Left ventricle myocardium superior (tissue), 1 donor: Measurements from ENCODE around the gene CCP110. TPM values are rescaled to one million over a fixed set of nuclear protein-coding genes. Genes with fewer than 3 reads are reported as not detected.

Experiments used
- ATAC-seq: fragments of 200-7000 bp; cut with Tn5 transposase; one replicate; pipeline ENCODE4 v1.9.1; 2020; ENCODE audit warnings: mild to moderate bottlenecking, moderate library complexity
- DNase-seq: peaks from one replicate; pipeline ENCODE4 v3.0.0-alpha.2; 2020
- intact Hi-C: fragments of 100-400 bp; cut with micrococcal nuclease; formaldehyde crosslinking; loops from one replicate; pipeline ENCODE4 v1.11.0; 2022
- total RNA-seq: library from RNA; stranded (reverse); fragmentation: NEBNext Ultra II Directional; extraction: Animal tissue kit (Norgen Biotek cat#: 25700); gene quantifications from one replicate; pipeline ENCODE4 v1.2.1, GENCODE V29; 2021
- donor health status: DM: no; HTN: yes; CAD: no; lungs with severe emphysema.

CCP110 gene
- total RNA-seq, 1 donor from 2014 or later, result 9.2 TPM

DNA sequence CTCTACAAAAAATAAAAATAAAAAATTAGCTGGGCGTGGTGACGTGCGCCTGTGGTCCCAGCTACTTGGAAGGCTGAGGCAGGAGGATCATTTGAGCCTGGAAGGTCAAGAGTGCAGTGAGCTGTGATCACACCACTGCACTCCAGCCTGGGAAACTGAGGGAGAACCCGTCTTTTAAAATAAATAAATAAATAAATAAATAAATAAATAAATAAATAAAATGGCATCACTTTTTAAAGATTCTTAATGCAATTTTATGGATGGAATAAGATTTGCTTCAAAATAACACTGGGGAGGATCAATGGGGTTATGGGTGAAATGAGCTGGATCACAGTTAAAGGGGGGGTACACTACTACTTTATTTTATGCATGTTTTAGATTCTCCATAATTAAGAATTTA, 16.8 kb upstream of the CCP110 start:
- intact Hi-C loops, result no loop called here
- no peak for DNase-seq

DNA sequence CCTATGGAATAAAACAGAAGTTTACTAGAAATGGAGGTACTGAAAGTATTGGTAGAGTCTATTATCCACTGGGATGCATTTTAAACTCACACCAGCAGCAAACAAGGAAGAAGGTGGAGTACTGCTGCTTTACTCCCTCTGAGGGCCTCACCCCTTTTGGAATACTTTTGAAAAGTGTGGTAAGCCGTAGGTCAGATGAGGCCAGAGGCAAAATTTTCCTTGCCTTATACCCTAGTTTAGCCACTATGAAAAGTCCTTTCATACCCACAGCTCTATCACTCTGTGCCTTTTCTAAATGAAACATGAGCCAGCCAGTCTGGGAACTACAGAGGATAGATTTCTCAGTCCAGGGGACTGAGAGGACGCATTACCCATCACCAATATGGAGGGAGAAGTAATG, 15.9 kb upstream of the CCP110 start:
- intact Hi-C loops, result no loop called here
- DNase-seq (no peak), ATAC-seq (no peak)

More for the DNA sequence above, 16.8 kb upstream of the CCP110 start:
- ATAC-seq, result no peak

DNA sequence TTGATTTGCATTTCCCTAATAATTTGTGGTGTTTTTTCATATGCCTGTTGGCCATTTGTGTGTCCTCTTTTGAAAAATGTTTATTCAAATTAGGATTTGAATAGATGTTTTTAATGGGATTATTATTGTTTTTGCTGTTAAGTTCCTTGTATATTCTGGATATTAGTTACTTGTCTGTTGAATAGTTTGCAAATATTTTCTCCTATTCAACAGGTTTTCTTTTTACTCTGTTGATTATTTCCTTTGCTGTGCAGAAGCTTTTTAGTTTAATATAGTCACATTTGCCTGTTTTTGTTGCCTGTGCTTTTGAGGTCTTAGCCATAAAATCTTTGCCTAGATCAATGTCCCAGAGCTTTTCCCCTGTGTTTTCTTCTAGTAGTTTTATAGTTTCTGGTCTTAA, 11.4 kb upstream of the CCP110 start:
- ATAC-seq, result no peak
- intact Hi-C loops, result no loop called here
- DNase-seq, result no peak

DNA sequence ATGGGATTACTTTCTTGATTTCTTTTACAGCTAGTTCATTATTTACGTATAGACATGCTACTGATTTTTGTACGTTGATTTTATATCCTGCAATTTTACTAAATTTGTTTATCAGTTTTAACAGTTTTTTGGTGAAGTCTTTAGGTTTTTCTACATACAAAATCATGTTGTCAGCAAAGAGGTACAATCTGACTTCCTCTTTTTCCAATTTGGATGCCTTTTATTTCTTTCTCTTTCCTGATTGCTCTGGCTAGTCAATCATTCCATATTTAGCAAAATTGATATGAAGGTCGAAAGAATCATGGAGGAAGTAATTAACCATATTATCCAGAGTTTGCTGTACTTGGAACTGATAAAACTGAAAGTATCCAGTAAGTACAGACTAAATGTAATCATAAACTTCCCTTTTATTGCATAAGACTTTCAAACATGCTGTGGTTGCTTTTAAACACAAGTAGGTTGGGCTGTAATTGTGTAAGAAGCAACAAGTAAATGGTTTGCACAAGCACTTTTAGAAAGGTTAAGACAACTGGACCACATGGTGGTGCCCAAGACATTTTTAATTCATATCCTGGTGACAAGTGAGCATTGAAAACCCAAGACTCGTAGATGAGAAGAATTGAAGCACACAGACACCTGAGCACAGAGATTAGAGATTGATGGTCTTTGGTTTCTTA, 10.2 kb upstream of the CCP110 start:
- DNase-seq (no peak), ATAC-seq (peak; percentile 47)
- intact Hi-C loops, result no loop called here

DNA sequence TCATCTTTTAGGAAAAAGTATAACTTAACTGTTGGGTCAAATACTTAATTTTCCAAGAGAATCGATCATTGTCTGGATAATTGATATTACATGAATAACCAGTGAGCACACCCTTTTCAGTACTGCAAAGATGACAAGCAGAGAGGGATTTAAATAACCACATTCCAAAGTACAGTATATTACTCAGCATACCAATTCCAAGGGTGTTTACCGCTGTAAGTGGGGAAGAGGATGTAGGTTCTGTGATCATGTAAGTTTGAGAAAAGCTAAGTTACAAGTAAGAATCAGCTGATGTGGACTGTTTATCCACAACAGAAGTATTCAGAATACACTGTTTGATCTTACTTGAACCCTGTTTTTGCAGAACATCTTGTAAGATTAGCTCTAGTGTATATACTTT, 8.0 kb upstream of the CCP110 start:
- DNase-seq (no peak), ATAC-seq (no peak)
- intact Hi-C loops, result no loop called here

DNA sequence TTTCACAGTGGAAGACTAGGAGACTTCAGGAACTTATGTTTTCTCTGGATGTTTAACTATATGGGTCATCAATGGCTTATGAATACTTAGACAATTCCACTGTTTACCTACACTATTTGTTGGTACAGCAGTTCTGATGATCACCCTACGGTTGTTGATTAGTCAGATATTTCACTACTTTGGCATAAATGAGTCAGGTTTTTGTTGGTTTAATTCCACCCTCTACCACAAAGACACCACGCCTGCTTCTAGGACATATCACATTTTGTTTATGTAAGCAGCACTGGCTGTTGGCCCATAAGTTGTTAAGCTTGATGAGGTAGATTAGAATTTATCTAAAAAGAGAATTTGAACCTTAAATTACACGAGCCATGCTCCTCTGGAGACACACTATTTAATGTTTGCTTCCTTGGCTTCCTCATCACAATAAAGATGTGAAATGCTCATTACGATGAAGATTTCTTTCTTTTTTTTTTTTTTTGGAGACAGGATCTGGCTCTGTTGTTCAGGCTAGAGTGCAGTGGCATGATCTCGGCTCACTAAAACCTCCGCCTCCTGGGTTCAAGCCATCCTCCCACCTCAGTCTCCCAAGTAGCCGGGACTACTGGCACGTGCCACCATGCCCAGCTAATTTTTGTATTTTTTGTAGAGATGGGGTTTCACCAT, 6.2 kb upstream of the CCP110 start:
- DNase-seq, result no peak
- intact Hi-C loops, result no loop called here
- ATAC-seq, result no peak

DNA sequence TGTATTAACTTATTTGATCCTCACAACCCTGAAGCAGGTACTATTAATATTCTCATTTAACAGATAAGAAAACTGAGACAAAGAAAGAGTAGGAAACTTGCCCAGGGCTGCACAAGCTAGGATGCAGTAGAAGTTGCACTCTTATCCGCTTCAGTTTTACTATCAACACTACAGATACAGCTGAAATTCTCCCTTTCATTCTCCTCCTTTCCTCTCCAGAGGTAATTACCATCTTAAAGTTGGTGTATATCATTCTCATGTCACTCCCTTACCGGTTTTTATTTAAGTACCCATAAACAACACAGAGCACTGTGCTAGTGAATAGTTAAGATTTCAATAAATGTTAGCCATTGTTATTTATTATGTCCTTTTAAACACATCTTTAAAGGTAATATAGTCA, 5.4 kb upstream of the CCP110 start:
- no peak for DNase-seq
- ATAC-seq, result no peak
- intact Hi-C loops, result no loop called here

DNA sequence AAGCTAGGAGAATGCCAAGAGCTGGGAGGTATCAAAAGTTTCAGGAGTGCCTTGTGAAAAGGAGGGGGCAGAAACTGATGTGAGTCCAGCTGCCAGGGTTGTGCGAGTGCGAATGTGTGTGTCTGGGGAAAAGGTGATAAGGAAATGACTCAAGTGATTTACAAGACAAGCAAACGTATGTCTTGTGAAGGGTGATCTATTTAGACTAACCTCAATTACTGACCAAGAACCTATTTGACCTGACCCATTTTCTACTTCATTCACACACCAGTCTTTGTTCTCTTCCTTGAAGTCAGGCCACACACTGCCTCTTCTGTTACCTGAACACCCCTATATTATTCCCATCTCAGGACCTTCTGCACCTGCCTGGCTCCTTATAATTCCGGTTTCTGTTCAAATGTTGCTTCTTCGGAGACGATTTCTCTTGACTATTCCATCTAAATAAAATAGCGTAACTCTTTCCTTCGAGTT, 2.8 kb upstream of the CCP110 start:
- no peak for ATAC-seq
- DNase-seq, result no peak
- intact Hi-C loops, result no loop called here

DNA sequence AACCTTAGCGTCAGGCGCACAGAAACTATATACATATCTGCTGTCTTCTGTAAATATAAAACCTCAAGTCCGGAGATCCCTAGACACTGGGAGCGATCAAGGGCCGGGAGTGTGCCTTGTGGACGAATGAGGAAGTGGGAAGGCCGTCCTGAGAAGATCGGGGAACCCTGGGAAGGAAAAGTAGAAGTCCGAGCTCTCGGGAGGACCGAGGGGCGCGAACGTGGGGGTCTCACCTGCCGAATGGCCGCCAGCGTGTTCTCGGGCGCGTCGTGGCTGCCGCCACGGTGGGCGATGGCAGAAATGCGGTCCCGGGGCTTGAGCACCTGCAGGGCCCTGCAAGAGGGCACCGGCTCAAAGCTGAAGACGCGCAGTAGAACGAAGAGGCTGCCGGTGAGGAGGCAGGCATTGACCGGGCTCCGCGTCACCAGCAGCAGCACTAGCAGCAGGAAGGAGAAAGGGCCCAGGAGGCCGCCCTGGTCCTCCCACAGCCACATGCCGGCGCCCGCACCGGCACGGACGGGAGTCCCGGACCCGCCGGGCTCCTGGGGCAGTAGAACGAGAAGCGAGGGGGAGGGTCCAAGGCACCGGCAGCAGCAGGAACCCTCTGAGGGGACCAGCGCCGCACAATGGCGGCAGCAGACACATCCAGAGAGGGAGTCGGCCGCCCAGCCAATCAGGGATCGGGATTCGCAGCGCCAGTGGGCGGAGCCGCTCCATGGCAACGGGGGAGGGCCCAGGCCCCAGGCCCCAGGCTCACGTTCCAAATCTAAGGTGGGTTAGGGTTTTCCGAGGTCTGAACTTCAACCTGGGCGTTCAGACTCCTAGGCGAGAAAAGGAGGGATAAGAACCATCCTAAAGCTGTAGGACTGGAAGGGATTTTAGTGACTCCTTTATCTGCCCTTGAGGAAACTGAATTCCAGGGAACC, 2.0 kb upstream of the CCP110 start, which contains the start of gene GDE1:
TSS of gene GDE1 (minus strand) at position 628 of the 926 bp plus-strand sequence. CDS start at position 494, 134 bp downstream.
- intact Hi-C loops, result no loop called here
- ATAC-seq, result peak; percentile 93

DNA sequence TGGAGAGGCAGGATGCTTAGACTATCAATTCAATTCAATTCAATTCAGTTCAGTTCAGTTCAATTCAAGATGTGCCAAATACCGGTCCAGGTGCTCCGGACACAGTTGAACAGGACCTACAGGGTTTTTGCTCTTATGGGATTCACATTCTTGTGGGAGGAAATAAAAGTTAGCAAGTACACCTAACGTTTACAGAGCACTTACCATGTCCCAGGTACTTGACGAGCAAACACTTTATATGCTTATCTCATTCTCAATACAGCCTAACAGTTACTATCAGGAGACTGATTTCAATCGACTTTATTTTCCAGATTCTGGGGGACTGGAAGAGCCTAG, 1.4 kb upstream of the CCP110 start:
- intact Hi-C loops, result no loop called here
- DNase-seq (no peak), ATAC-seq (no peak)

More for the DNA sequence above, 2.0 kb upstream of the CCP110 start, which contains the start of gene GDE1:
- DNase-seq, result peak; percentile 98

DNA sequence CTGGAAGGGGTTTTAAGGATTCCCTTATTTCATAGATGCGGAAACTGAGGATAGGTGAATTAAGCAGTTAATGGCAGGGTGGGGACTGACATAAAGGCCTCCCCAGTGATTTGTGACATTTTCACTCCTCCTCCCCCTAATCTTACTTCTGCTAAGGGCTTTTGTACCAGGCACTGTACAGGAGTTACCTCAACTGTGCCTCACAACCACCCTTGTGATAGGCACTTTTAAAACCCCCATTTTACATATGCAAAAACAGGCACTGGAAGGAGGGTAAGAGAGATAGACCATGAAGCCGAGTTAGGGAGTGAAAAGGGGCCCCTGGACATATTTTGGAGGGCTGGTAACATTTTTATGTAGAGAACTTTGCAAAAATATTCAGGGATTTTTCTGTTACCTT, 982 bp upstream of the CCP110 start:
- intact Hi-C loops, result no loop called here

DNA sequence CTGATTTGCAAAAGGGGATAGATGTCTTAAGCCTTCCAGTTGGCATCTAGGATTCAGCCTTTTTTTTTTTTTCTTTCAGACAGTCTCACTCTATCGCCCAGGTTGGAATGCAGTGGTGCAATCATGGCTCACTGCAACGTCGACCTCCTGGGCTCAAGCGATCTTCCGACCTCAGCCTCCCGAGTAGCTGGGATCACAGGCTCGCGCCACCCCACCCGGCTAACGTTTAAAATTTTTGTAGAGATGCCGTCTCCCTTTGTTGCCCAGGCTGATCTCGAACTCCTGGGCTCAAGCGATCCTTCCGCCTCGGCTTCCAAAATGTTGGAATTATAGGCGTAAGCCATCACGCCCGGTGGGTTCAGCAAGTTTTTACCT, 571 bp upstream of the CCP110 start:
- no peak for ATAC-seq
- intact Hi-C loops, result no loop called here
- no peak for DNase-seq

More for the DNA sequence above, 982 bp upstream of the CCP110 start:
- ATAC-seq (no peak), DNase-seq (no peak)

DNA sequence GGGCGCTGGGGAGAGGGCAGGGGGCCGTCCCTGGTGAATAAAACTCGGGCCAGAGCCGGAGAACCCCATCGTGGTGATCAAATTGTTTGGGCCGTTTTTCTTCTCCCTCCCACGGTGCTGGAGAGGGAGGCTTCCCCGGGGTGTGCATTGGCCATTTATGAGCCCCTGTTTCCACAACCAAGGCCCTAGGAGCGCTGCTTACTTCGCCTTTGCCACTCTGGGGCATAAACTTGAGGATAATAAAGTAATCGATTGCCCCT, 544 bp downstream of the CCP110 start:
- DNase-seq (no peak), ATAC-seq (peak; percentile 1)
- intact Hi-C loops, result no loop called here

DNA sequence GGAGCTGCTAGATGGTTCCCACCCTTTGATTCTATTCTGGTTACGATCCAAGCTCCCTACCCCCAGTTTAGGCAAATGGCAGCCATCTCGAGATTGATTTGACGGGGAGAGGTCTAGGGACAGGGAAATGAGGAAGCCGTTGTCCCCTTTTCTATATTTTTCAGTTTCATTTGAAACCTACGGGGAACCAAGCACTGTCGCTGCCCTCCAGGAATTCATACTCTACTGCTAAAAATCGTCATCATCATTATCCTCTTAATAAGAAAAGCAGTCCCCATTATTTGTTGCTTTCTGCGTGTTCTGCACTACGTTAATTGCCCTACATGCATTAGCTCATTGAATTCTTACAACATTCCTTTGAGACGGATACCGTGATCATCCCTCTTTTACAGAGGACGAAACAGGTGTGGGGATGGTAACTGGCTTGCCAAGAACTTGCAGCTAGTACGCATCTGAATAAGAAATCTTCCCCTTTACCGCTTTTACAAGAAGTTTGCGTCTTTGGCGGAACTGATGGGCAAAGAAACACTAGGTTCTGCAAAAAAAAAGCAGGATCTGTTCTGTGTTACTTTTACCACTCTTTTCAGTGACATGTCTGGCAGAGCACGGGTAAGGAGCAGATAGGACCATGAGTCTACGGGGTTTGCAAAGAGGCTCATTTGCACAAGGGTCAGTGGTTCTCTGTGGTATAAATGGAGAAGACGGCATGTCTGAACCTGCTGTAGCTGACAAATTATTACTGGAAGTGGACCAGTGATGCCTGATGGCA, 1.1 kb downstream of the CCP110 start:
- DNase-seq, result no peak
- intact Hi-C loops, result no loop called here
- ATAC-seq, result no peak

DNA sequence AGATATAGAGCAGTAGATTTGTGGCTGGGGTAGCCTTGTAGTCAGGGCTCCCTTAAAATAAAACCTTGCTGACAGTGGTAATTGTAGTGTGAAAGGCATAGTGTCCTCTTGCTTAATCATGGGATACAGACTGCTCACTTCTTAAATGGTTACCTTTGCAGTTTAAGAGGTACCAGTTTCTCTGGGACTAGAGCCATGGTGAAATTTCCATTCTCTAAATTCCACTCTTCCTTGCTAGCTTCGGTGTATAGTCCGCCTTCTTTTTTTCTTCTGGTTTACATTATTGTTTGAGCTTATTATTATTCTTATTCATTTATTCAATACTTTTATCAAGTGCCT, 1.6 kb downstream of the CCP110 start:
- no peak for DNase-seq
- no peak for ATAC-seq
- intact Hi-C loops, result no loop called here

DNA sequence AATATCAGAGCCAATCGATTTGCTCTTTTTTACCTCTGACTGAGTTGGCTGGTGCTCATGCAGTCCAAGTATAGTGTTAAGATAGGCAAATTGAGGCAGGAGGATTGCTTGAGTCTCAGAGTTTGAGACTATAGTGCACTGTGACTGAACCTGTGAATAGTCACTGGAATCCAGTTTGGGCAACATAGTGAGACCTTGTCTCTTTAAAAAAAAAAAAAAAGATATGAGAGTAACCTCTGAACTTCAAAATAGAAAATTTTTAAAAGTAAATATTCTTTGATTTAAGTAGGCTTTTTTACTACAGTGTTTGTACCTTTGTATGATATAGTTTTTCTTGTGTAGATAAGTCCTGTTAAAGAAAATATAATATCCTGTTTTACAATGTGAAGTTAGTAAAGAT, 3.4 kb downstream of the CCP110 start:
- intact Hi-C loops, result no loop called here
- ATAC-seq, result no peak

DNA sequence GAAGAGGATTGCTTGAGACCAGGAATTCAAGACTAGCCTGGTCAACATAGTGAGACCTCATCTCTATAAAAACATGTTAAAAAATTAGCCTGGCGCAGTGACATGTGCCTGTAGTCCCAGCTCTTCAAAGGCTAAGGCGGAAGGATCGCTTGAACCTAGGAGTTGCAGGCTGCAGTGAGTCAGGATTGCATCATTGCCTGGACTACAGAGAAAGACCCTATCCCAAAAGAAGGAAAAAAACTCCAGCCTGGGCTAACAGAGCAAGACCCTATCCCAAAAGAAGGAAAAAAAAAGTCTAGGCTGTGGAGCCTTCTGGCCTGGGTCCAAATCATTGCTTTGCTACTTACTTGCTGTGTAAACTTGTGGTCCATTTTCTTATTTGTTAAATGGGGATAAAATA, 4.9 kb downstream of the CCP110 start:
- DNase-seq, result no peak
- intact Hi-C loops, result no loop called here

More for the DNA sequence above, 3.4 kb downstream of the CCP110 start:
- DNase-seq, result no peak

DNA sequence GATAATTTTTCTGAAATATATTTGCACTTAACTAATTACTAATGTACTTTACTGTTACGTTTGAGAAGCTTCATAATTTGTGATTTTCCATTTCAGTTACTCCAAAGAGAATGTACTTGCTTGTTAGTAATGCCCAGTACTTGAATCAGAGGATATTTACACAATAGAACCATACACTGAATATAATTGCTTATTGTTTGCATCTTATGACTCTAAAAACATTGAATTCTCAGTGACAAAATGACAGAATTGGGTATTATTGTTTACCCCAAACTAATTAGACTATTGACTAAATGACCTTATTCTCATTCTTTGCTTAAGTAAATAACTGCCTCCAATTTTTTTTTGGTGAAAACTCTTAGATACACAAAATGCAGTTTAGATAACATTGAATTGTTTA, 8.9 kb downstream of the CCP110 start:
- ATAC-seq (no peak), DNase-seq (no peak)
- intact Hi-C loops, result no loop called here

More for the DNA sequence above, 4.9 kb downstream of the CCP110 start:
- no peak for ATAC-seq

DNA sequence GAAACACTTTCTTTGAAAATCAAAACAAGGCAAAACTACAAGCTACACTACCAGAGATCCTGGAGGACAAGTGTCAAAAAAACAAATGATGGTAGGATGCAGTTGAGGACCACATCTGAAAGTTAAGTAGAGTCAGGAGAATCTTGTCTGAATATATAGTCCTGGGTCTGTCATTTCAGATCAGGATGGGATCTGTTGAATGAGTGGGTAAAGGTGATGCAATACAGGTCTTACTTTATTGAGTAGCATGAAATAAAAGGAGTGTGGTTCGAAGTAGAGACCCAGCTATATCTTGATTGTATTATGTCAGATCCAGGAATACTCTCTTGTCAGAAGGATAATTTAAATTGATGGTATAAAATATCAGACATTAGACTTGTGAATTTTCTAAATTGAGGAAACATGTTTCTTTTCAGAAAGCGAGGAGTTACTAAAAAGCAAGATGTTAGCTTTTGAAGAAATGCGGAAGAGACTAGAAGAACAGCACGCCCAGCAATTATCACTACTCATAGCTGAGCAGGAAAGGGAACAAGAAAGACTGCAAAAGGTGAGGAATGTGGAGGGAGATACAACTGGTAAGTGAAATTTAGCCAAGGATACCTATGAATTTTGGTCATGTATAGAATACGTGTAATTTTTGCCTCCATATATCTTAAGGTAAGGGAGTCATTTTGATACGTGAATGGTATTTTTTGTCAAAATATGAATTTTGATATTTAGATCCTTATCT, 16.7 kb downstream of the CCP110 start:
- no peak for DNase-seq
- no peak for ATAC-seq
- intact Hi-C loops, result no loop called here
